Mesenchymal stem cell (in vitro differentiated cells and primary cell): ENCODE results near the gene KANK4.

Experiments used
- DNase-seq: peaks from one replicate; pipeline ENCODE4 v3.0.0-alpha.2; 2013
- H2AFZ ChIP-seq: one replicate; pipeline ENCODE4 v1.6.1; 2013; ENCODE audit warnings: low read depth, mild to moderate bottlenecking, control low read depth, inconsistent platforms, low read length, moderate library complexity
- H2AK5ac ChIP-seq: 2 replicates; pipeline ENCODE4 v1.6.1; 2013; ENCODE audit warnings: low read length, moderate library complexity, mild to moderate bottlenecking, inconsistent platforms; ENCODE audit not compliant: severe bottlenecking
- H2BK120ac ChIP-seq: one replicate; pipeline ENCODE4 v1.6.1; 2013; ENCODE audit warnings: low read depth, mild to moderate bottlenecking, inconsistent platforms, low read length, moderate library complexity
- H2BK12ac ChIP-seq, 2 experiments: one replicate each; pipeline ENCODE4 v1.6.1; 2013; ENCODE audit warnings: inconsistent platforms in 2 of 2, low read length in 2 of 2, mild to moderate bottlenecking in 2 of 2, moderate library complexity in 2 of 2, control low read depth in 1 of 2
- H2BK15ac ChIP-seq: one replicate; pipeline ENCODE4 v1.6.1; 2013; ENCODE audit warnings: mild to moderate bottlenecking, low read depth, inconsistent platforms; ENCODE audit not compliant: poor library complexity, severe bottlenecking
- H2BK5ac ChIP-seq: 2 replicates; pipeline ENCODE4 v1.6.1; 2013; ENCODE audit warnings: low read depth, mild to moderate bottlenecking, low read length, control low read depth, inconsistent platforms; ENCODE audit not compliant: poor library complexity, severe bottlenecking
- H3K14ac ChIP-seq, 2 experiments: one replicate each; pipeline ENCODE4 v1.6.1; 2013; ENCODE audit warnings: inconsistent platforms in 2 of 2, low read length in 2 of 2, control low read depth in 1 of 2, mild to moderate bottlenecking in 1 of 2, moderate library complexity in 1 of 2
- H3K18ac ChIP-seq, 2 experiments: one replicate each; pipeline ENCODE4 v1.6.1; 2013; ENCODE audit warnings: inconsistent platforms in 2 of 2, low read length in 2 of 2, control low read depth in 1 of 2, low read depth in 1 of 2, mild to moderate bottlenecking in 1 of 2
- H3K23ac ChIP-seq, 2 experiments: one replicate each; pipeline ENCODE4 v1.6.1; 2013; ENCODE audit warnings: inconsistent platforms in 2 of 2, low read length in 2 of 2, mild to moderate bottlenecking in 2 of 2, moderate library complexity in 2 of 2, control low read depth in 1 of 2
- H3K27ac ChIP-seq: 2 replicates; pipeline ENCODE4 v1.5.1; 2013; ENCODE audit warnings: mild to moderate bottlenecking, moderate library complexity, low read length, control low read depth, inconsistent platforms; ENCODE audit not compliant: poor library complexity, severe bottlenecking
- H3K27me3 ChIP-seq, 2 experiments: 2 replicates each; pipeline versions ENCODE4 v1.6.1 to v1.7.0; 2013; ENCODE audit warnings: low read length in 2 of 2, mild to moderate bottlenecking in 2 of 2, moderate library complexity in 2 of 2, control low read depth in 1 of 2, inconsistent platforms in 1 of 2; ENCODE audit not compliant: control insufficient read depth in 1 of 2, insufficient read depth in 1 of 2
- H3K36me3 ChIP-seq, 2 experiments: 2 replicates each; pipeline versions ENCODE4 v1.6.1 to v1.7.0; 2013; ENCODE audit warnings: low read length in 2 of 2, control low read depth in 1 of 2, inconsistent platforms in 1 of 2, low read depth in 1 of 2, mild to moderate bottlenecking in 1 of 2; ENCODE audit not compliant: insufficient read depth in 2 of 2, control insufficient read depth in 1 of 2
- H3K4ac ChIP-seq, 2 experiments: one replicate each; pipeline ENCODE4 v1.6.1; 2013; ENCODE audit warnings: inconsistent platforms in 2 of 2, low read length in 2 of 2, mild to moderate bottlenecking in 2 of 2, moderate library complexity in 2 of 2, control low read depth in 1 of 2, low read depth in 1 of 2
- H3K4me1 ChIP-seq: 2 replicates; pipeline ENCODE4 v1.6.1; 2013; ENCODE audit warnings: low read depth, low read length, control low read depth; ENCODE audit not compliant: control insufficient read depth, insufficient read depth
- H3K4me2 ChIP-seq: 2 replicates; pipeline ENCODE4 v1.6.1; 2013; ENCODE audit warnings: low read length, mild to moderate bottlenecking, inconsistent platforms; ENCODE audit not compliant: poor library complexity, severe bottlenecking
- H3K4me3 ChIP-seq, 2 experiments: 2 replicates each; pipeline versions ENCODE4 v1.5.1 to v1.7.0; 2013; ENCODE audit warnings: low read length in 2 of 2, mild to moderate bottlenecking in 2 of 2, control low read depth in 1 of 2, low read depth in 1 of 2; ENCODE audit not compliant: insufficient read depth in 1 of 2
- H3K79me1 ChIP-seq: replicated peaks from 2 replicates; pipeline ENCODE4 v1.6.1; 2013; ENCODE audit warnings: mild to moderate bottlenecking, control low read depth, low read length, inconsistent platforms; ENCODE audit not compliant: poor library complexity, severe bottlenecking
- H3K9ac ChIP-seq: 2 replicates; pipeline ENCODE4 v1.7.0; 2013; ENCODE audit warnings: mild to moderate bottlenecking, low read length, moderate library complexity
- H3K9me3 ChIP-seq: 2 replicates; pipeline ENCODE4 v1.7.0; 2013; ENCODE audit warnings: mild to moderate bottlenecking, low read length; ENCODE audit not compliant: control insufficient read depth
- H4K8ac ChIP-seq: one replicate; pipeline ENCODE4 v1.6.1; 2013; ENCODE audit warnings: inconsistent platforms, mild to moderate bottlenecking, low read length, moderate library complexity
- H4K91ac ChIP-seq: one replicate; pipeline ENCODE4 v1.6.1; 2013; ENCODE audit warnings: mild to moderate bottlenecking, low read length, inconsistent platforms
- WGBS: methylation state at CpG from one replicate; pipeline ENCODE4 v1.1.7; 2013; ENCODE audit warnings: mixed read lengths; 5-methylcytosine and 5-hydroxymethylcytosine counted together

KANK4 gene

DNA sequence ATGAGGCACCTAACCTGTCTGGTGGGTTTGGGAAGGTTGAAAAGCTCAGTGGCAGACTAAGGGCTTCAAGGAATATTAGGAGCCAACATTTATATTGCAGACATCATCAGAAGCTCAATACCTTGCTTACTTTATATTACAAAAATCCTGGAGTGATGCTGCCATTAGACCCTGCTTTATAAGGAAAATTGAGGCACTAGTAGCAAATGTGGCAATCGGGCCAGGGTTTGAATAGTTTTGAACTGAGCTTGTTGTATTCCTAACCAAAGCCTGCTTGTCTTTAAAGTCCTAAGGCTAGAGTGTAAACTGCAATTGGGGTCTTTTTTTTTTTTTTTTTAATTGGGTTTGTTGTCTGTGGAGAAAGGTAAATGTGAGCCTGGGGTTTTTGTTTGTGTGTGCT is 110.3 kb downstream of the KANK4 start:
- H2BK15ac ChIP-seq = no peak overlapping the region
- H3K79me1 ChIP-seq = no peaks in the 10 kb centered on the region
- no peaks in the 10 kb centered on the region for H3K36me3 ChIP-seq
- no peak overlapping the region for H3K4me2 ChIP-seq
- no peak for DNase-seq
- H3K14ac ChIP-seq = no peak overlapping the region
- H2BK120ac ChIP-seq = no peak overlapping the region
- H4K8ac ChIP-seq = no peak overlapping the region
- H2AK5ac ChIP-seq = no peak overlapping the region
- no peak overlapping the region for H2BK12ac ChIP-seq
- no peak overlapping the region for H3K9ac ChIP-seq
- H3K18ac ChIP-seq = no peak overlapping the region
- H2AFZ ChIP-seq = no peak overlapping the region
- no peak overlapping the region for H3K23ac ChIP-seq
- no peak overlapping the region for H3K4ac ChIP-seq
- 0% methylated on average over 1 of the region's 1 CpG for WGBS
- no peak overlapping the region for H3K4me3 ChIP-seq
- no peaks in the 10 kb centered on the region for H3K4me1 ChIP-seq
- no peak overlapping the region for H4K91ac ChIP-seq
- H3K9me3 ChIP-seq = peaks cover 36% of the 10 kb centered on the region
- H2BK5ac ChIP-seq = no peak overlapping the region
- no peaks in the 10 kb centered on the region for H3K27me3 ChIP-seq
- no peak overlapping the region for H3K27ac ChIP-seq

DNA sequence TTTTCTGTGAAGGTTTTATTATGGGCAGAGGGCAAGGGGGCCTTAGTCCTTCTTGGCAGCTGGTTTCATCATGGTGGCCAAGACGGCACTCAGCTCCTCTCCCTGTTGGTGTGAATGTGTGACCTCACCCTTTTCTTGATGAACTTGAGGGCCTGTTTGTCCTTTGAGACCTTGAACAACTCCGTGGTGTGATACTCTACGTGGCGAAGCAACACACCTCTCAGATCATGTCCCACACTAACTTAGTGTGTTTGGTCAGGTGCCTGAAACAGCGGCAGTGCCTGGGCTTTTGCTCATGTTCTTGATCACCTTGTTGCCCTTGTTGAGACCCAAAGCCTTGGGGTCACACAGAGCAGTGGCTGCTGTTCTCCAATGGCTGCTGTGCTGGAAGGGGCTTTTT is 111.1 kb downstream of the KANK4 start:
- Histone ChIP-seq H3K14ac (no peak overlapping the region), H2BK120ac (no peak overlapping the region), H3K4ac (no peak overlapping the region), H3K4me3 (no peak overlapping the region), H3K79me1 (no peaks in the 10 kb centered on the region), H4K8ac (no peak overlapping the region), H3K9ac (no peak overlapping the region), H2BK15ac (no peak overlapping the region), H3K4me1 (no peaks in the 10 kb centered on the region), H3K27ac (no peak overlapping the region), H2AK5ac (no peak overlapping the region), H3K18ac (no peak overlapping the region), H4K91ac (no peak overlapping the region), H3K27me3 (no peaks in the 10 kb centered on the region), H2BK12ac (no peak overlapping the region), H3K36me3 (no peaks in the 10 kb centered on the region), H3K4me2 (no peak overlapping the region), H2AFZ (no peak overlapping the region), H2BK5ac (no peak overlapping the region), H3K9me3 (peaks cover 36% of the 10 kb centered on the region), H3K23ac (no peak overlapping the region)
- no peak for DNase-seq
- WGBS = 88% methylated on average over 5 of the region's 5 CpGs

DNA sequence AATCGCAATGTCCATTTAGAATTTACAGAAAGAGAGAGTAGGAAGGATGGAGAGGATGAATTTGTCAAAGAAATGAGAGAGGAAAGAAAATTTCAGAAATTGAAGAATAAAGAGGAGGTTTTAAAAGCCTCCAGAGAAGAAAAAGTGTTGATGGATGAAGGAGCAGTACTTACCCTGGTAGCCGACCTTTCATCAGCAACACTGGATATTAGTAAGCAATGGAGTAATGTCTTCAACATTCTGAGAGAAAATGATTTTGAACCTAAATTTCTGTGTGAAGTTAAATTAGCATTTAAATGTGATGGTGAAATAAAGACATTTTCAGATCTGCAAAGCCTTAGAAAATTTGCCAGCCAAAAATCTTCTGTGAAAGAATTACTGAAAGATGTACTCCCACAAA is 112.0 kb downstream of the KANK4 start:
- no peak overlapping the region for H3K9ac ChIP-seq
- no peak overlapping the region for H4K91ac ChIP-seq
- H3K36me3 ChIP-seq = no peaks in the 10 kb centered on the region
- H3K4me3 ChIP-seq = no peak overlapping the region
- H2AFZ ChIP-seq = no peak overlapping the region
- H3K4me1 ChIP-seq = no peaks in the 10 kb centered on the region
- no peak for DNase-seq
- H3K79me1 ChIP-seq = no peaks in the 10 kb centered on the region
- H3K18ac ChIP-seq = no peak overlapping the region
- no peak overlapping the region for H3K27ac ChIP-seq
- H3K27me3 ChIP-seq = no peaks in the 10 kb centered on the region
- H2BK12ac ChIP-seq = no peak overlapping the region
- H4K8ac ChIP-seq = no peak overlapping the region
- H3K14ac ChIP-seq = no peak overlapping the region
- no peak overlapping the region for H2BK15ac ChIP-seq
- no peak overlapping the region for H2BK120ac ChIP-seq
- WGBS = 97% methylated on average over 2 of the region's 2 CpGs
- no peak overlapping the region for H2AK5ac ChIP-seq
- H3K4me2 ChIP-seq = no peak overlapping the region
- H2BK5ac ChIP-seq = no peak overlapping the region
- no peak overlapping the region for H3K4ac ChIP-seq
- peaks cover 32% of the 10 kb centered on the region for H3K9me3 ChIP-seq
- H3K23ac ChIP-seq = no peak overlapping the region

DNA sequence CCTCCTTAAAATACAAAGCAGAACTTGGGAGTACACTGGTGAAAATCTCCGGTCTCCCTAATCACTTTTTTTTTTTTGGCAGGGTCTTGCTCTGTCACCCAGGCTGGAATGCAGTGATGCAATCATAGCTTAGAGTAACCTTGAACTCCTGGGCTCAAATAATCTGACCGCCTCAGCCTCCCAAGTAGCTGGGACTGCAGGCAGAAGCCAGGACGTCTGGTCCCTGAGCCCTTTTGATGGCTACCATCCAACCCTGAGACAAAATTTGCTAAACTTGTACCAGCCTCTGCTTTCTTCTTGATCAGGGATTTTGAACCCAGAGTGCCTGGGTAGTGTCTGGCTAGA is 120.5 kb downstream of the KANK4 start:
- no peaks in the 10 kb centered on the region for H3K36me3 ChIP-seq
- H2AFZ ChIP-seq = no peak overlapping the region
- H3K9me3 ChIP-seq = peaks cover 4% of the 10 kb centered on the region
- no peaks in the 10 kb centered on the region for H3K79me1 ChIP-seq
- H2BK12ac ChIP-seq = no peak overlapping the region
- H3K18ac ChIP-seq = no peak overlapping the region
- H3K4me3 ChIP-seq = no peak overlapping the region
- no peak overlapping the region for H3K23ac ChIP-seq
- no peak overlapping the region for H4K91ac ChIP-seq
- H4K8ac ChIP-seq = no peak overlapping the region
- WGBS = 13% methylated on average over 3 of the region's 3 CpGs
- no peak overlapping the region for H2AK5ac ChIP-seq
- no peak overlapping the region for H3K4me2 ChIP-seq
- no peak for DNase-seq
- no peak overlapping the region for H3K9ac ChIP-seq
- no peak overlapping the region for H3K14ac ChIP-seq
- H3K4ac ChIP-seq = no peak overlapping the region
- H3K4me1 ChIP-seq = peaks cover 7% of the 10 kb centered on the region
- H2BK5ac ChIP-seq = no peak overlapping the region
- H3K27me3 ChIP-seq = peaks cover 19 to 26% of the 10 kb centered on the region in 2 experiments
- H3K27ac ChIP-seq = no peak overlapping the region
- H2BK120ac ChIP-seq = no peak overlapping the region
- no peak overlapping the region for H2BK15ac ChIP-seq
